Measurements from ENCODE around the gene HAND2.

HAND2 gene

GRCh38 chr4:173522951-173523395 is 7.1 kb downstream of the HAND2 start:
- DNase-seq (ENCODE audit: low spot score) = no peak
- no peak for TF ChIP-seq CTCF (IDR thresholded peaks at IDR 0.05; ENCODE audit: extremely low read depth, missing control alignments)

- DNase-seq (ENCODE audit: low spot score) = no peak
Observed at GRCh38 chr4:173522160-173522950, 7.7 kb downstream of the HAND2 start.

GRCh38 chr4:173521467-173522159 is 8.4 kb downstream of the HAND2 start:
- TF ChIP-seq CTCF (IDR thresholded peaks at IDR 0.05; ENCODE audit: extremely low read depth, missing control alignments) = no peak
- DNase-seq (ENCODE audit: low spot score) = no peak

More at GRCh38 chr4:173522160-173522950, 7.7 kb downstream of the HAND2 start:
- no peak for TF ChIP-seq CTCF (IDR thresholded peaks at IDR 0.05; ENCODE audit: extremely low read depth, missing control alignments)

GRCh38 chr4:173520921-173521466 is 9.0 kb downstream of the HAND2 start:
- no peak for DNase-seq (ENCODE audit: low spot score)
- TF ChIP-seq CTCF (IDR thresholded peaks at IDR 0.05; ENCODE audit: extremely low read depth, missing control alignments) = no peak

GRCh38 chr4:173519111-173520101 is 10.6 kb downstream of the HAND2 start:
- no peak for DNase-seq (ENCODE audit: low spot score)
- TF ChIP-seq CTCF (IDR thresholded peaks at IDR 0.05; ENCODE audit: extremely low read depth, missing control alignments) = no peak

GRCh38 chr4:173518425-173519102 is 11.5 kb downstream of the HAND2 start:
- no peak for DNase-seq (ENCODE audit: low spot score)

More at GRCh38 chr4:173518425-173519102, 11.5 kb downstream of the HAND2 start:
- TF ChIP-seq CTCF (IDR thresholded peaks at IDR 0.05; ENCODE audit: extremely low read depth, missing control alignments) = no peak
